ENCODE measurements around the gene ANXA1. TPM values are rescaled to one million over a fixed set of nuclear protein-coding genes. Genes with fewer than 3 reads are reported as not detected.

Gene ANXA1
- total RNA-seq, 1 experiment from 2014 or later: 192 TPM

- no peak overlapping the region for H2AFZ ChIP-seq (ENCODE audit: low read length)
- H3K4me1 ChIP-seq (ENCODE audit: insufficient read depth, low read length): peaks cover 46% of the 10 kb centered on the region
- DNase-seq (no peak), ATAC-seq (no peak)
- H3K9me2 ChIP-seq (replicated peaks; ENCODE audit: low read length): no peaks in the 10 kb centered on the region
- H4K20me1 ChIP-seq (ENCODE audit: low read length): no peaks in the 10 kb centered on the region
- no peaks in the 10 kb centered on the region for H3K27me3 ChIP-seq (ENCODE audit: low read length)
- CTCF ChIA-PET: no interaction called here
- POLR2A ChIA-PET (ENCODE audit: unreplicated experiment): no interaction called here
- no peak overlapping the region for H3K27ac ChIP-seq (ENCODE audit: low read length)
- intact Hi-C loops (cut with micrococcal nuclease): no loop called here
- no peak overlapping the region for H3K9ac ChIP-seq (ENCODE audit: low read length)
- no peak overlapping the region for H3K4me3 ChIP-seq (ENCODE audit: low read length)
- H3K9me3 ChIP-seq (ENCODE audit: low read length): no peaks in the 10 kb centered on the region
- peaks cover 9% of the 10 kb centered on the region for H3F3A ChIP-seq (ENCODE audit: low read length, unreplicated experiment)
- BruUV-seq (replicated peaks): no TSS peak
- H3K4me2 ChIP-seq (ENCODE audit: low read length): no peak overlapping the region
- H3K79me2 ChIP-seq (ENCODE audit: low read length): no peaks in the 10 kb centered on the region
- TF ChIP-seq EZH2 (IDR thresholded peaks at IDR 0.05; ENCODE audit: low read length, unreplicated experiment) (no peak), EZH2phosphoT487 (IDR thresholded peaks at IDR 0.05; ENCODE audit: borderline replicate concordance, low read length) (no peak), CTCF (conservative IDR thresholded peaks at IDR 0.05; ENCODE audit: low read depth, low read length) (no peak)
- no peaks in the 10 kb centered on the region for H3K36me3 ChIP-seq (ENCODE audit: low read depth, low read length)
Observed at GRCh38 chr9:73141282-73141681, 10.4 kb upstream of the ANXA1 start.

- H3K4me1 ChIP-seq (ENCODE audit: insufficient read depth, low read length): peaks cover 42% of the 10 kb centered on the region
- peak overlapping the region; percentile 71 for H3K4me2 ChIP-seq (ENCODE audit: low read length)
- BruUV-seq (replicated peaks): no TSS peak
- H3K9me2 ChIP-seq (replicated peaks; ENCODE audit: low read length): no peaks in the 10 kb centered on the region
- H2AFZ ChIP-seq (ENCODE audit: low read length): no peak overlapping the region
- ChIA-PET CTCF (interaction anchor here (0.7 kb wide), 2 partner anchors 700 to 1496 kb away, joined by 5 read pairs; no protein-coding TSS in a partner anchor), POLR2A (ENCODE audit: unreplicated experiment) (interaction anchor here (0.5 to 0.7 kb wide), 2 partner anchors 9 to 117 kb away, joined by 3 to 4 read pairs; no protein-coding TSS in a partner anchor)
- no peaks in the 10 kb centered on the region for H3K79me2 ChIP-seq (ENCODE audit: low read length)
- H3K9me3 ChIP-seq (ENCODE audit: low read length): no peaks in the 10 kb centered on the region
- H4K20me1 ChIP-seq (ENCODE audit: low read length): no peaks in the 10 kb centered on the region
- peak; percentile 84 for ATAC-seq
- H3K36me3 ChIP-seq (ENCODE audit: low read depth, low read length): no peaks in the 10 kb centered on the region
- DNase-seq: peak; percentile 92
- no peak for TF ChIP-seq EZH2 (IDR thresholded peaks at IDR 0.05; ENCODE audit: low read length, unreplicated experiment)
- no peak for TF ChIP-seq CTCF (conservative IDR thresholded peaks at IDR 0.05; ENCODE audit: low read depth, low read length)
- no peak for TF ChIP-seq EZH2phosphoT487 (IDR thresholded peaks at IDR 0.05; ENCODE audit: borderline replicate concordance, low read length)
- peak overlapping the region; percentile 27; the same call in 1 of the 2 replicates for H3K4me3 ChIP-seq (ENCODE audit: low read length)
- intact Hi-C loops (cut with micrococcal nuclease): no loop called here
- H3F3A ChIP-seq (ENCODE audit: low read length, unreplicated experiment): peaks cover 10% of the 10 kb centered on the region
- no peak overlapping the region for H3K9ac ChIP-seq (ENCODE audit: low read length)
- no peaks in the 10 kb centered on the region for H3K27me3 ChIP-seq (ENCODE audit: low read length)
- peak overlapping the region; percentile 50 for H3K27ac ChIP-seq (ENCODE audit: low read length)
Observed at GRCh38 chr9:73143711-73144328, 7.8 kb upstream of the ANXA1 start.

GRCh38 chr9:73146111-73146815, 5.4 kb upstream of the ANXA1 start:
- Histone ChIP-seq H4K20me1 (ENCODE audit: low read length) (no peaks in the 10 kb centered on the region), H3K36me3 (ENCODE audit: low read depth, low read length) (no peaks in the 10 kb centered on the region), H3K9ac (ENCODE audit: low read length) (no peak overlapping the region), H3K4me3 (ENCODE audit: low read length) (no peak overlapping the region), H2AFZ (ENCODE audit: low read length) (no peak overlapping the region), H3K4me1 (ENCODE audit: insufficient read depth, low read length) (peaks cover 65% of the 10 kb centered on the region), H3K27me3 (ENCODE audit: low read length) (no peaks in the 10 kb centered on the region), H3K9me3 (ENCODE audit: low read length) (no peaks in the 10 kb centered on the region), H3K9me2 (replicated peaks; ENCODE audit: low read length) (no peaks in the 10 kb centered on the region), H3F3A (ENCODE audit: low read length, unreplicated experiment) (peaks cover 15% of the 10 kb centered on the region), H3K79me2 (ENCODE audit: low read length) (no peaks in the 10 kb centered on the region), H3K4me2 (ENCODE audit: low read length) (no peak overlapping the region), H3K27ac (ENCODE audit: low read length) (no peak overlapping the region)
- ATAC-seq: no peak
- intact Hi-C loops (cut with micrococcal nuclease): no loop called here
- no peak for DNase-seq
- BruUV-seq (replicated peaks): no TSS peak
- ChIA-PET POLR2A (ENCODE audit: unreplicated experiment) (interaction anchor here (0.6 kb wide), 1 partner anchor 37 kb away, joined by 3 read pairs; no protein-coding TSS in a partner anchor), CTCF (no interaction called here)
- TF ChIP-seq EZH2 (IDR thresholded peaks at IDR 0.05; ENCODE audit: low read length, unreplicated experiment) (no peak), EZH2phosphoT487 (IDR thresholded peaks at IDR 0.05; ENCODE audit: borderline replicate concordance, low read length) (no peak), CTCF (conservative IDR thresholded peaks at IDR 0.05; ENCODE audit: low read depth, low read length) (no peak)

All from PC-3 (cell line).